ENCODE results near the gene RBM15.
A peak's percentile ranks its signal among the peaks of the same experiment; 100 is the strongest.

The RBM15 gene

DNA sequence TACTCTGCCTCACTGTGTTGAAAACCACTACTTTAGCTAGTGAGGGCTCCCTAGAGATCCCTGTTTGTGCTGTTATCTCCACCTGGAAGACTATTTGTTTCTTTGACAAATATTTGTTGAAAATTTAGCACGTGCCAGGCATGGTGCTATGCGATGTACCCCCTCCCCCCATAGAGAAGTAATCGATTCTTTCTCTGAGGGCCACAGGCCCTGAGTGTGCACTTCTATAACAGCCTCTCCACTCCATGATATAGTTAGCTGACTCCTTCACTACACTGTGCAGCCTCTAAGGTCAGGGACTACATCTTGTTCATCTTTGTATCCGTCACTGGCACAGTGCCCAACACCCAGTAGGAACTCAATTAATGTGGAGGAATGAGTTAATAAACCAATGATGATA, 17.3 kb upstream of the RBM15 start:
- DNase-seq: no peak

DNA sequence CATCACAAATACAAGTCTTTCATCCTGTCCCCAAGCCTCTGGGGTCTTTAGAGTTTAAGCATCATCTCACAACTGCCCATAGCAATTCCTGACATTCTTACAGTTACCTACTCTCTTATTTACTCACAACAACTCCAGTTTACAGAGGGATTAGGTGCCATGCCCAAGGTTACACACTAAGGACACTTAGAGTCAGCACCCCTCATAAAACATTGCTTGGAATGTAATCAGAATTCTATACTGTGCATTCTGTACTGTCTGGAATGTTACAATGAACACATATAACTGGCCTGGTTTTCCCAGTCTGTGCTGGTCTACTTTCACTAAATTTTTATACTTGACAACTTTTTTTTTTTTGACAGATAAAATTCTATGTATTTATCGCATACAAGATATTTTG, 14.5 kb upstream of the RBM15 start:
- no peak for DNase-seq

DNA sequence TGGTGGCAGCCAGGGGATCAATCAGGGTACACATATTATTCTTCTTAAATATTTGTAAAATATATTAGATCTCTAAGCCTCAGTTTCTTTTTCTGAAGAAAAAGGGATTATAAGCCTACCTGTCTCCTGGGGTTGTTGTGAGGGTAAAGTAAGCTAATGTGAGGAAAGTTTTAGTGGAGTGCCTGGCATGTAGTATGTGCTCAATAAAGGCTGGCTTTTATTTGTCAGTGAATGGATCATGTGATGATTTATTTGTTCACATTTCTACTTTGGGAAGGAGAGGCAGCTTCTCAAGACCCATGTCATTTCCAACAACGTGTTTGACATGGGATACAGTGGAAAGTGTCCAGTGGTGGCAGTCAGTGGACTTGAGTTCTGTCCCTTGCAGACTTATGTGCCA, 12.4 kb upstream of the RBM15 start:
- no peak for DNase-seq

DNA sequence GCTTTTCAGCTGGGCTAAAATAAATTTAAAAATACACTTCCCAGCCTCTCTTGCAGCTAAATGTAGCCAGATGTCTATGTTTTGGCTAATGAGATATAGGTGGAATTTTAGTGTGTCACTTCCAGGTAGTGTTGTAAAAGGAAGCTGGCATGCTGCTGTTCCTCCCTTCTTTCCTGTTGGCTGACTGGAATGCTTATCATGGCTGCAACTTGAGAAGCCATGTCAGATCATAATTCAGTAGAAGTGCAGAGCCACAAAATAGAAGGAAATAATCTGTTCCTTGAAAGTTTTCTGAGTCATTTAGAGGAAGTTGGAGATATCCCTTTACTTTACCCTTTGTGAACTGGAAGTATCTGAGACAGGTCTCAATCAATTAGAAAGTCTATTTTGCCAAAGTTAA, 10.9 kb upstream of the RBM15 start:
- no peak for DNase-seq

DNA sequence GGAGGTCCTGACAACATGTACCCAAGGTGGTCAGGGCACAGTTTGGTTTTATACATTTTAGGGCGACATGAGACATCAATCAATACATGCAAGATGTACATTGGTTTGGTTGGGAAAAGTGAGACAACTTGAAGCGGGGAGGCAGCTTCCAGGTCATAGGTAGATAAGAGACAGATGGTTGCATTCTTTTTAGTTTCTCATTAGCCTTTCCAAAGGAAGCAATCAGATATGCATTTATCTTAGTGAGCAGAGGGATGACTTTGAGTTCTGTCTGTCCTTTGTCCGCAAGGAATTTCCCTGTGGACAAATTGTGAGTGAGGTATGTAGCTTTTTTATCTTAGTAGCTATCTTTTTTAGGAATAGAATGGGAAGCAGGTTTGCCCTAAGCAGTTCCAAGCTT, 10.5 kb upstream of the RBM15 start:
- DNase-seq: no peak

DNA sequence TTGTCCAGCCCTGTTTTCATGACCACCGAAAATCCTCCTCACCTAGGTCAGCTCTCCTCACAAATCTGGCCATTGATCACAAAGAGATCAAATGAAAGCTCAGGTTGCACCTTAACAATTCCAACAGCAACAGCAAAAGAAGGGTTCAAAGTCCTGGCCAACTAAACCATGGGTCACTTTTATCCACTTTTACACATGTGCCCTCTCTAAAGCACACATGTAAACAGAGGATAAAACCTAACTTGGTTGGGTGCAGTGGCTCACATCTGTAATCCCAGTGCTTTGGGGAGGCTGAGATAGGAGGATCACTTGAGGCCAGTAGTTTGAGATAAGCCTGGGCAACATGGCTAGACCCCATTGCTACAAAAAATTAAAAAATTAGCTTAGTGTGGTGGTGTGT, 3.9 kb upstream of the RBM15 start:
- DNase-seq: no peak

DNA sequence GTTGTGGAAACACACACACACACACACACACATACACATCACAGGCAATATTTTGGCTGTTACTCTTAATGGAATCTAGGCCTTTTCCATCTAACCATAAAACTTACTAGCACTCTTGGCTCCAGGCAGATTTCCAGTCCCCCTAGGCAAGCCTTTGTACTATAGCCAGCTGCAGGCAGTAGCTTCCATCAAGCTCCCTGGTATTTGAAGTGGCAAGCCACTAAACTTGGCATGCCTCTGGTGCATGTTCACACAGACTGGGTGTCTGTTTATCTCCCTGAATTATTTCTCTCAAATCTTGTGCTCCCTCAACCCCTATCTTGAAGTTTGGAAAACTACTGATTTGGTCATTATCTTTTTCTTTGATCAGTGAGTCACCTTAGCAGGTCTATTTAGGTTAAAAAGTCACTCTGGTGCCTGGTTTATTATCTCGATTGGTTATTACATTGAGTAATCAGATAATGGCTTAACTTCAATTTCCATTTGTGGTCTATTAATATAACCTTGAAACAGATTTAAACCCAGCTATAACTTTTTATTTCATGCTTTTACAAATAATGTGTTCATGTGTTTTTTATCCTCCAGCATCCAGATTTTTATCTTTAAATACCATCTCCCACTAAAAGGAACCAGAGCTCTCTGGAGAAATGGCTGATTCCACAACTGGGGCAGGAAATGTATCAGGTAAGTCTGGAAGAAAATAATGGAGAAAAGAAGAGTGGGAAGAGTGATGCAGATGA, 2.7 kb upstream of the RBM15 start:
- no peak for DNase-seq

DNA sequence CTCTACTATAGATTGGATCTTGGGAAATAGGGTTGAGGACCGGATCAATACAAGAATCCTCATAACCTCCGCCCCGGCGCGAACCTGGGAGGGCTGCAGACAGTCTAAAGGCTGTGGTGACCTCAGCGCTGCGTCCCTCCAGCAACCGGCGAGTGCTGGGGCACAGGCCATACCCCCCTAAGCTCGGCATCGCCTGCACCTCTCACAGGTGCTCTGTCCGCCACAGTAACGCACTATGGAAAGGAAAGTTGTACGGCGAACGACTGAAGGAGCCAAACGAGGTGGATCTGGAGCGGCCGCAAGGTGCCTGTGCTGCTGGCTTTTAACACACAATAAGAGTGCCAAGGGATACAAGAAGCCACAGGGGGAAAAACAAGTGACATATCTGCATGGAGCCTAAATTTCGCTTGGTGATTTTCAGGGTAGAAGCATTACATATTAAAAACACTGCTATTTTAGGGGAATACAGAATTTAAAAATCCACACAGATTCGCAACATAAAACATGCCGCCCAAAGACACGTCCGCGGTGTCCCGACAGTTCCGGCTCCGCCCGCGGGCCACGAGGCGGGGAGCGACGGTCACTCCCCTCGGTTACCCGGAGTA, 1.4 kb upstream of the RBM15 start:
- DNase-seq: peak; percentile 82

DNA sequence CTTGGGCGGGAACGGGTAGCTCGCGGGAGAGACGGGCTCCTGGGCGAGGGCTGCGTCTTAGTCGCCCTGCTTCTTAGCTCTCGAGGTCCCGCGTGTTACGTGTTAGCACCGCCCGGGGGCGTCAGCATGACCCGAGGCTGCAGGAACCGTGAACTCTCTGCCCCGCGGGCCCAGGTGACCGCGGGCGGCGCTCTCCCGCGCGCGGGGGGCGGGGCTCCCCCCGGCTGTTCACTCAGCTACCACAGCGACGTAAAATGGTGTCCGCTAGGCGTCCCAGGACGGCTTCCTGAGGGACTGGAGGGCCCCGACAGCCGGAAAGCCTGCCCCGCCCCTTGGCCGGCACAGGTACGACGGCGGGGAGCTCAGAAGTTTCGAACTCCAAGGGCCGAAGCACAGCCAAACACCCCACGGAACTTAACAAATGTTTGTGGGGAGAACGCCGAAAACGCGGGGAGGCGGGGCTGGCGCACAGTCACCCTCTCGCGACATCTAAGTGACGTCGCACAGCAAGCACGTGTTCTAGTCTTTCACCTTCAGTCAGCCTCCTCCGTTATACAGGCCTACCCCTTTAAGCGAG, 780 bp upstream of the RBM15 start:
- DNase-seq: peak; percentile 98

DNA sequence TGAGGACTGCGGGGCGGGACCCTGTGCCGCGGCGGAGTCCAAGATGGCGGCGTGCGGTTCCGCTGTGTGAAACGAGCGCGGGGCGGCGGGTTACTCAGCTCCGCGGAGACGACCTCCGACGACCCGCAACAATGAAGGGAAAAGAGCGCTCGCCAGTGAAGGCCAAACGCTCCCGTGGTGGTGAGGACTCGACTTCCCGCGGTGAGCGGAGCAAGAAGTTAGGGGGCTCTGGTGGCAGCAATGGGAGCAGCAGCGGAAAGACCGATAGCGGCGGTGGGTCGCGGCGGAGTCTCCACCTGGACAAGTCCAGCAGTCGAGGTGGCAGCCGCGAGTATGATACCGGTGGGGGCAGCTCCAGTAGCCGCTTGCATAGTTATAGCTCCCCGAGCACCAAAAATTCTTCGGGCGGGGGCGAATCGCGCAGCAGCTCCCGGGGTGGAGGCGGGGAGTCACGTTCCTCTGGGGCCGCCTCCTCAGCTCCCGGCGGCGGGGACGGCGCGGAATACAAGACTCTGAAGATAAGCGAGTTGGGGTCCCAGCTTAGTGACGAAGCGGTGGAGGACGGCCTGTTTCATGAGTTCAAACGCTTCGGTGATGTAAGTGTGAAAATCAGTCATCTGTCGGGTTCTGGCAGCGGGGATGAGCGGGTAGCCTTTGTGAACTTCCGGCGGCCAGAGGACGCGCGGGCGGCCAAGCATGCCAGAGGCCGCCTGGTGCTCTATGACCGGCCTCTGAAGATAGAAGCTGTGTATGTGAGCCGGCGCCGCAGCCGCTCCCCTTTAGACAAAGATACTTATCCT, 430 bp downstream of the RBM15 start:
- DNase-seq: peak; percentile 81

DNA sequence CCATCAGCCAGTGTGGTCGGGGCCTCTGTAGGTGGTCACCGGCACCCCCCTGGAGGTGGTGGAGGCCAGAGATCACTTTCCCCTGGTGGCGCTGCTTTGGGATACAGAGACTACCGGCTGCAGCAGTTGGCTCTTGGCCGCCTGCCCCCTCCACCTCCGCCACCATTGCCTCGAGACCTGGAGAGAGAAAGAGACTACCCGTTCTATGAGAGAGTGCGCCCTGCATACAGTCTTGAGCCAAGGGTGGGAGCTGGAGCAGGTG, 961 bp downstream of the RBM15 start:
- no peak for DNase-seq

DNA sequence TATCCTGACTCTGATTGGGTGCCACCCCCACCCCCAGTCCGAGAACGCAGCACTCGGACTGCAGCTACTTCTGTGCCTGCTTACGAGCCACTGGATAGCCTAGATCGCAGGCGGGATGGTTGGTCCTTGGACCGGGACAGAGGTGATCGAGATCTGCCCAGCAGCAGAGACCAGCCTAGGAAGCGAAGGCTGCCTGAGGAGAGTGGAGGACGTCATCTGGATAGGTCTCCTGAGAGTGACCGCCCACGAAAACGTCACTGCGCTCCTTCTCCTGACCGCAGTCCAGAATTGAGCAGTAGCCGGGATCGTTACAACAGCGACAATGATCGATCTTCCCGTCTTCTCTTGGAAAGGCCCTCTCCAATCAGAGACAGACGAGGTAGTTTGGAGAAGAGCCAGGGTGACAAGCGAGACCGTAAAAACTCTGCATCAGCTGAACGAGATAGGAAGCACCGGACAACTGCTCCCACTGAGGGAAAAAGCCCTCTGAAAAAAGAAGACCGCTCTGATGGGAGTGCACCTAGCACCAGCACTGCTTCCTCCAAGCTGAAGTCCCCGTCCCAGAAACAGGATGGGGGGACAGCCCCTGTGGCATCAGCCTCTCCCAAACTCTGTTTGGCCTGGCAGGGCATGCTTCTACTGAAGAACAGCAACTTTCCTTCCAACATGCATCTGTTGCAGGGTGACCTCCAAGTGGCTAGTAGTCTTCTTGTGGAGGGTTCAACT, 2.1 kb downstream of the RBM15 start:
- DNase-seq: no peak

DNA sequence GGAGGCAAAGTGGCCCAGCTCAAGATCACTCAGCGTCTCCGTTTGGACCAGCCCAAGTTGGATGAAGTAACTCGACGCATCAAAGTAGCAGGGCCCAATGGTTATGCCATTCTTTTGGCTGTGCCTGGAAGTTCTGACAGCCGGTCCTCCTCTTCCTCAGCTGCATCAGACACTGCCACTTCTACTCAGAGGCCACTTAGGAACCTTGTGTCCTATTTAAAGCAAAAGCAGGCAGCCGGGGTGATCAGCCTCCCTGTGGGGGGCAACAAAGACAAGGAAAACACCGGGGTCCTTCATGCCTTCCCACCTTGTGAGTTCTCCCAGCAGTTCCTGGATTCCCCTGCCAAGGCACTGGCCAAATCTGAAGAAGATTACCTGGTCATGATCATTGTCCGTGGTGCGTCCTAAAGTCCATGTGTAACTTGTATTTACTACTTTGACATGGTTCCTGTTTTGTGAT, 2.7 kb downstream of the RBM15 start:
- DNase-seq: no peak

DNA sequence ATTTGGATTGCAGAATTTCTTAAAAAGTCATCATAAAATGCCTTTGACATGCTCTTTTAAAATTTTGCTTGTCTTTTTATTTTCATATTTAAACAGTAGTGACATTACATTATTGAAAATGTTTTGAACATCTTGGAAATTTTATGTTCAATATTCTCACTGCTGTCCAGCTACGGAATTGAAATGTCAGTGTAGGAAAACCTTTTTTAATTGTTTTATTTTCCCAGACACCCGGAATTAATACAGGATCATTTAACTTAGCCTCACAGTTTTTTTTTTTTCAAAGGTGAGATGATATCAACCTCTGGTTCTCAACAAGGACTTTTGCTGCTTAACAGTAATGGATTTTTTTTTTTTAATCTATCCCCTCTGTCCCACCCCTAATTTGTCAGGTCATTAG, 4.1 kb downstream of the RBM15 start:
- DNase-seq: no peak

DNA sequence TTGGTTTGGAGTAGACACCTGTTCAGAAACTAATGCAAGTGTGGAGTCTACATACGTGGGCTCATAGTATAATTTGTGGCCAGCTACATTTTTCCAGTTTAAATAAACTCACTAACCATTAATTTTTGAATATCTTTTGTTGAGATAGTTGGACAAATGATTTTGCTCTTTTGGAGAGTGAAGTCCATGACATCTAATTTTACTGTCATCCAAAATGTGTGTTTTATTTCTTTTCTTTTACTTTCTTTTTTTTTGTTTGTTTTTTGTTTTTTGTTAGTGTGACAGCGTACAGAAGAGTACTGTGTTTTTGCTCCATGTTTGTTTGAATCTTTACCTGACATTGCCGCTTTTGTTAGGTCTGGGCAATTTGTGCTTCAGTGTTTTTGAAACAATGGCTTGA, 5.0 kb downstream of the RBM15 start:
- no peak for DNase-seq

DNA sequence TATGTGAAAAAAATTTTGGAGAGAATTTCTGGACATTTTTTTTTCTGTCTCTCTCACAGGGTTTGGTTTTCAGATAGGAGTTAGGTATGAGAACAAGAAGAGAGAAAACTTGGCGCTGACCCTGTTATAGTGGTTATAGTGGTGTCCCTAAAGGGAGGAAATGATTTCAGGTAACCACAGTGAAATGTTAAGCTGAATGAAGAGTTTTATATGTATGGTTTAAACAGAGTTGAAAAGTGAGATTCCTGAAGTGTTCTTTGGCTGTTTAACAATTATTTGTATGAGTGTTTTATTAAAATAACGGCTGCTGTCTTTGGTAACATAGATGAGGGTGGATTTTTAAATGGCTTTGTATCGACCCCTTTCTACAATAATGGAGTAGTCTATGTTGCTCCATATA, 6.3 kb downstream of the RBM15 start:
- DNase-seq: no peak

DNA sequence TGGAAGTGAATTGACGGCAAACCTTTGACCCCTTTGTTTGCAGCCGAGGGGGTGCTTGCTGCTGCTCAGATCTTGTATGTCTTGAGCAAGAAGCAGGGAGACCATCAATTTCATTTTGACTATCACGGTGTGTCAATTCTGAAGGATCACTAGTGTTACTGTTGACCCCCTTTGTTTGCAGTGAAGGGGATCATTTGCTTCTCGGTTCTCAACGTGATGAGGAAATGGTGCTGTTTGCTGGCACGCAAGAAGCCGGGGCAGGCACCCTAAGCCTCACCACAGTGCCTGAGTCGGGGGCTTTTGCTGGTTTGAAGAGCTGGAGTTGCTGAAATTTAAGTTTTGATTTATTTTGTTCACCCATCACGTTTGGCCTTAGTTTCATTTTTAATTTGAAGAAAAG, 7.5 kb downstream of the RBM15 start:
- no peak for DNase-seq

DNA sequence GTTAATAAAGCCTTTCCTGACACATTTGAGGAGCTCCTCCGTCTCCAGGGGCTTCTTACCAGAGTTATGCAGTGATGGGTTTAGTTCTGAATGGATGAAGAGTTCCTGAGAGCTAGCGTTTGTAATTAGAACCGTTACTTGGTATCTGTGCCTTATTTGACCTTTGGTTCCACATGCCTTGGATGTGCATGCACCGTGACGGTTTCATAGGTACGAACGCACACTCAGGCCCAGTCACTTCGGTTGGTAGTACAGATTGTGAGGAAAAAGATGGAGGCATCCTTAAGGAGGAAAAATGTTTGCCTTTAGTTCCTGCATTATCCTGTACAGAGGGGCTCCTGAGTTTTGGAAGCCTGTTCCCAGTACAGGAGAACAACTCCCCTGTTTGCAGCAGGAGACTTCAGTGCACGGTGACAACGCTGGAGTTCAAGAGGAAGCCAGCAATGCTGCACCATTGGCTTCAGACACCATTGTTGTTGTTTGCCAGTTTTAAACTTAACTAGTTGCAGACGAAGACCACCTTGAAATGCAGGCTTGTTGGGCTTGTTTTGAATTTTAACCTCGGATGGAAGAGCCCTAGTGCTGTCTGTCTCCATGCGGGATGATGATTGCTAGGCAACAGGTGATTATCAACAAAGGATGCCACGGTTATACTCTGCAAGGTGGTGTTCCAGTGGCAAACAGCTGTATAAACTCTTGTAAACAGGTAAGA, 8.2 kb downstream of the RBM15 start:
- no peak for DNase-seq

DNA sequence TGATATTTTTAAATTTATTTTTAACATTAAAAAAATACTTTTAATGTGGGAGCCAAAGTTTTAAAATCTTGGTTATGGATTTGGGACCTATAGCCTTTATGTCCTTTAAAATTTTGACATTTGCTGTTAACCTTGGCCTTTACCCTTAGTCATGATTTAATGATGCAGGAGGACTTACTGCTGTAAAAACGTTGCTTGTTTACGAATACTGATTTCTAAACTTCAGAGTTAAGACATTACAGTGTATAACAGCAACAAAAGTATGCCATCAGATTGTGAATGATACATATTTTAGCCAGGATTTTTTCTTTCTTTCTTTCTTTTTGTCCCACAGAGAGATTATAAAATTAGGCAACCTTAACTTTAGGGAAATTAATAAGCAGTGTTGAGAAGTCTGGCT, 8.9 kb downstream of the RBM15 start:
- DNase-seq: no peak

DNA sequence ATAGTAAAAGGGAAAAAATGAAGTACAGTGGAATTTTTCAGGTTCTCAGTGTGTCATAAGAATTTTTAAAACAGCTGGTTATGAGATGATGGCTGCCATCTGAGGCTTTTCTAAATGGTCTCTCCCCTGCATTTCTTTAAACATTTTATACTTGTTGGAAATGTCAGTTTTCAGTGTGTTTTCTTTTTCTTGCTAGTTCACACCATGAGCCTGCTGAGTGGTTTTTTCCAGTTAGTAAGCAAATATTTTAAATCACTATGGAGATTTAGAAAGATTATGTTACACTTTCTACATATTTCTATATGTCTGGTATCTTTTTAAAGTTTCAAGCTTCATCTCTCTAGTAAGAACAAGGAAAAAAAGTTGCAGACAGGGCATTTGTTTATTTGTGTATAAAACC, 9.6 kb downstream of the RBM15 start:
- DNase-seq: no peak

DNA sequence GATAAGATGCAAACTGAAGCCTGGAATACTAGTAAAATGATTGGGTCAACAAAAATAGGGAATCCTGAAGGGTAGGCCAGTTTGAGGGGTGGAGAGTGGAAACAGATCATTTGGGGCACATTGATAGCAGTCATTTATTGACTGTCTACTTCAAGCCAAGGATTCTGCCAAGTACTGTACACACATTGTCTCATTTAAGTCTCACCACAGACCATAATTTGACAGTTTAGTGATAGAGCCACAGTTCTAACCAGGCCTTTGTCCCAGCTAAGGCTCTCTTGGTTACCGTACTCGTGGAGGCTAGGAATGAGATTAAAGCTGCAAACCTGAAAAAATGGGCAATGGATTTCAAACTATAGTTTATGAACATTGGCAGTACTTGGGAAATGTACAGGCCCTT, 11.2 kb downstream of the RBM15 start:
- no peak for DNase-seq

DNA sequence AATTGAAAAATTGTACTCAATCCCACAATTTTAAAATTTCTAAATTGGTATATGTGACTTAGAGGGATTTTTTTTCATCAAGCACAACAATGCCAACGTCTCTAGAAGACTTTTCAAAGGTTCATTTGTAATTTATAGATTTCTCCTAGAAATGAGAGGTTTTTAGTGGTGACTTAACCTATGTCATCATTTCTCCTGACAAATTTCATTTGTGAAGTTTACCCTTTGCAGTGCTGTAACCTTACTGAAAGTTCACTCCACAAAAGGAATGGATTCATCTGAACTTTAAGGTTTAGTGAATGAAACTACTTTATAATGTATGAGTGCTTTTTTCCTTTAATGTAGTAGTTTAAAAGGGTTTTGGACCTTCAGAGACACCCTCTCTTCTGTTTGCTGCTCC, 16.1 kb downstream of the RBM15 start:
- DNase-seq: no peak

DNA sequence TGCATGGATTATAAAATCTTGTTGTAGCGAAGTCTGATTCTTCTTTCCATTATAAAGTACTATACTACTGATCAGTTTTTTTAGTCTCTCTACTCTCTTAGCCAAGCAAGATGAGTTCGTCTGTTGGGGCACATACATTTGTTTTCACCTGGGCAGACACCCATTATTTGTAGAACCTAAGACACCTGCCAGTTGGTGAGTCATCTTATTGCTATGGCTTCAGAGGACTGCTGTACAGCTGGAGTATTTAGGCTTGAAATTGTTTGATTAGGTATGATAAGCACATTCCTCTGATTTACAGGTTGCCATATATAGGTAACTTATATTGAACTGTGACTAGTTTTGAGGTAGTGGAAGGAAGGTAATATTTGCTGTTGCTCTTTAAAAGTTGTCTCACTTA, 17.2 kb downstream of the RBM15 start:
- DNase-seq: no peak
